ENCODE measurements around the gene SCNM1.
A peak's percentile ranks its signal among the peaks of the same experiment; 100 is the strongest.

Gene SCNM1

GRCh38 chr1:151165738-151166504 is at the start of gene SCNM1, which contains the start of gene LYSMD1:
TSS of gene SCNM1 (plus strand) at chr1:151166144. CDS start at chr1:151166153, 9 bp downstream.
TSS of gene LYSMD1 (minus strand) at chr1:151165902. CDS start at chr1:151165258, 644 bp downstream.
- H3K27ac ChIP-seq: peak within 1 kb of the TSS; percentile 85
- peak; percentile 96 for DNase-seq (ENCODE audit: low read depth, low spot score)

GRCh38 chr1:151124763-151125403 is 41.1 kb upstream of the SCNM1 start:
- no peak overlapping the region for H3K27ac ChIP-seq

GRCh38 chr1:151128800-151129199 is 37.1 kb upstream of the SCNM1 start:
- DNase-seq (ENCODE audit: low read depth, low spot score): no peak
- no peak overlapping the region for H3K27ac ChIP-seq

More at GRCh38 chr1:151124763-151125403, 41.1 kb upstream of the SCNM1 start:
- DNase-seq (ENCODE audit: low read depth, low spot score): no peak

- H3K27ac ChIP-seq: no peak overlapping the region
- peak; percentile 41 for DNase-seq (ENCODE audit: low read depth, low spot score)
These were observed 34.9 kb upstream of the SCNM1 start for GRCh38 chr1:151130987-151131586.

GRCh38 chr1:151131701-151132334 is 34.1 kb upstream of the SCNM1 start:
- H3K27ac ChIP-seq: no peak overlapping the region
- no peak for DNase-seq (ENCODE audit: low read depth, low spot score)

- H3K27ac ChIP-seq: no peak overlapping the region
- DNase-seq (ENCODE audit: low read depth, low spot score): no peak
These were observed 33.5 kb upstream of the SCNM1 start for GRCh38 chr1:151132335-151133017.

GRCh38 chr1:151133018-151133806 is 32.7 kb upstream of the SCNM1 start:
- DNase-seq (ENCODE audit: low read depth, low spot score): no peak
- no peak overlapping the region for H3K27ac ChIP-seq

- no peak for DNase-seq (ENCODE audit: low read depth, low spot score)
- no peak overlapping the region for H3K27ac ChIP-seq
These were observed 31.5 kb upstream of the SCNM1 start for GRCh38 chr1:151134396-151134795.

GRCh38 chr1:151134991-151135390 is 31.0 kb upstream of the SCNM1 start:
- H3K27ac ChIP-seq: no peak overlapping the region
- no peak for DNase-seq (ENCODE audit: low read depth, low spot score)

- no peak for DNase-seq (ENCODE audit: low read depth, low spot score)
- no peak overlapping the region for H3K27ac ChIP-seq
These were observed 30.2 kb upstream of the SCNM1 start for GRCh38 chr1:151135433-151136385.

GRCh38 chr1:151137789-151138188 is 28.2 kb upstream of the SCNM1 start:
- no peak for DNase-seq (ENCODE audit: low read depth, low spot score)

GRCh38 chr1:151142411-151143056 is 23.4 kb upstream of the SCNM1 start:
- no peak overlapping the region for H3K27ac ChIP-seq
- no peak for DNase-seq (ENCODE audit: low read depth, low spot score)

More at GRCh38 chr1:151137789-151138188, 28.2 kb upstream of the SCNM1 start:
- H3K27ac ChIP-seq: no peak overlapping the region

GRCh38 chr1:151143057-151143435 is 22.9 kb upstream of the SCNM1 start:
- no peak for DNase-seq (ENCODE audit: low read depth, low spot score)
- H3K27ac ChIP-seq: no peak overlapping the region

GRCh38 chr1:151143986-151144385 is 22.0 kb upstream of the SCNM1 start:
- DNase-seq (ENCODE audit: low read depth, low spot score): no peak
- no peak overlapping the region for H3K27ac ChIP-seq

GRCh38 chr1:151144474-151145303 is 21.3 kb upstream of the SCNM1 start:
- no peak overlapping the region for H3K27ac ChIP-seq
- DNase-seq (ENCODE audit: low read depth, low spot score): no peak

- DNase-seq (ENCODE audit: low read depth, low spot score): no peak
- no peak overlapping the region for H3K27ac ChIP-seq
These were observed 20.5 kb upstream of the SCNM1 start for GRCh38 chr1:151145304-151146071.

Data from epithelial cell of prostate (primary cell).